Lung (tissue), 16 donors: ENCODE results near the gene EFNA2. TPM values are rescaled to one million over a fixed set of nuclear protein-coding genes. Genes with fewer than 3 reads are reported as not detected.

Experiments used
- ATAC-seq: fragments of 200-7000 bp; cut with Tn5 transposase; one replicate; pipeline ENCODE4 v1.9.1; 2020; ENCODE audit warnings: moderate number of reproducible peaks; ENCODE audit not compliant: insufficient read depth, low FRiP score
- DNase-seq, 3 donors: peaks; one replicate each; pipeline ENCODE4 v3.0.0-alpha.2; 2013 to 2017
- H3K27ac ChIP-seq, 2 donors: one replicate each; pipeline ENCODE4 v1.5.1; 2013; ENCODE audit warnings: mild to moderate bottlenecking in 2 of 2, moderate library complexity in 2 of 2, control low read depth in 1 of 2, inconsistent platforms in 1 of 2, low read depth in 1 of 2, low read length in 1 of 2
- H3K27me3 ChIP-seq, 3 donors: one replicate each; pipeline ENCODE4 v1.5.1; 2013; ENCODE audit warnings: low read length in 2 of 3; ENCODE audit not compliant: control insufficient read depth in 3 of 3, insufficient read depth in 3 of 3
- H3K36me3 ChIP-seq, 4 donors: one replicate each; pipeline ENCODE4 v1.5.1; 2013; ENCODE audit warnings: low read length in 4 of 4, mild to moderate bottlenecking in 1 of 4, moderate library complexity in 1 of 4; ENCODE audit not compliant: control insufficient read depth in 4 of 4, insufficient read depth in 4 of 4
- H3K4me1 ChIP-seq, 5 donors: one replicate each; pipeline ENCODE4 v1.5.1; 2013; ENCODE audit warnings: low read length in 5 of 5, mild to moderate bottlenecking in 2 of 5, moderate library complexity in 1 of 5; ENCODE audit not compliant: control insufficient read depth in 5 of 5, insufficient read depth in 5 of 5
- H3K4me3 ChIP-seq: one replicate; pipeline ENCODE4 v1.5.1; 2013; ENCODE audit warnings: mild to moderate bottlenecking, control low read depth, moderate library complexity
- H3K9ac ChIP-seq, 2 donors: one replicate each; pipeline ENCODE4 v1.5.1; 2013; ENCODE audit warnings: low read length in 2 of 2, control low read depth in 1 of 2; ENCODE audit not compliant: insufficient read depth in 1 of 2
- H3K9me3 ChIP-seq, 4 donors: one replicate each; pipeline ENCODE4 v1.5.1; 2013; ENCODE audit warnings: low read length in 3 of 4, mild to moderate bottlenecking in 1 of 4, moderate library complexity in 1 of 4; ENCODE audit not compliant: control insufficient read depth in 4 of 4, insufficient read depth in 3 of 4
- CTCF ChIP-seq: IDR thresholded peaks from 2 replicates; pipeline ENCODE4 v1.5.1; 2012; ENCODE audit warnings: mild to moderate bottlenecking; ENCODE audit errors: control extremely low read depth, extremely low read depth
- WGBS, 2 donors: extraction: QIAGEN DNeasy Blood & Tissue Kit; methylation state at CpG; one replicate each; pipeline ENCODE4 v1.1.7; 2013; 5-methylcytosine and 5-hydroxymethylcytosine counted together
- long read RNA-seq, 5 donors: transcript quantifications; one replicate each; lab custom pipeline, GENCODE V29; 2026
- polyA plus RNA-seq, 2 donors: library from polyadenylated mRNA; stranded (reverse); fragments of 200-250 nt; gene quantifications; one replicate each; pipeline ENCODE4 v1.2.1, GENCODE V29; 2013
- total RNA-seq, 2 donors: library from RNA; depleted of rRNA in 1 of 2; stranded (reverse); fragments of >200 nt in 1 of 2; gene quantifications; one replicate each; pipeline ENCODE4 v1.2.1, GENCODE V29; 2014 to 2021
- donor health status: control.
- donor health status: control.
- donor health status: Bipolar disorder and iron deficiency.
- donor health status: healthy.
- donor health status: DM: yes; HTN: yes; CAD: no.

Gene EFNA2
- total RNA-seq (under 1 TPM in 1 of 2 donors, not detected in 1; 0.37 TPM), polyA plus RNA-seq (not detected)
- long read RNA-seq, donor 1, partial matches to known transcripts = 0 of 3 reads
- long read RNA-seq, donor 1, other reads (novel, unspliced or antisense) = 0 of 3 reads
- long read RNA-seq, donor 2, partial matches to known transcripts = 0 of 1 reads
- long read RNA-seq, donor 2, other reads (novel, unspliced or antisense) = 0 of 1 reads
- long read RNA-seq, donor 3, partial matches to known transcripts = 0 of 1 reads
- long read RNA-seq, donor 3, other reads (novel, unspliced or antisense) = 0 of 1 reads
- long read RNA-seq, donor 4 = 0 reads
- long read RNA-seq, donor 5, partial matches to known transcripts = 0 of 3 reads
- long read RNA-seq, donor 5, other reads (novel, unspliced or antisense) = 0 of 3 reads

GRCh38 chr19:1285737-1286360 is at the start of gene EFNA2:
Gene EFNA2 (plus strand): TSS chr19:1285873. CDS start chr19:1286169, 296 bp downstream.
- Histone ChIP-seq H3K4me1 (peaks cover 0 to 12% (median 0%) of the 10 kb centered on the region in 5 donors), H3K27ac (no peak within 1 kb of the TSS), H3K36me3 (no peaks in the 10 kb centered on the region), H3K4me3 (no peak within 1 kb of the TSS), H3K27me3 (peaks cover 0 to 23% (median 4%) of the 10 kb centered on the region in 3 donors), H3K9me3 (peaks cover 0 to 1% (median 0%) of the 10 kb centered on the region in 4 donors), H3K9ac (no peak within 1 kb of the TSS)
- WGBS, 2 donors = 1% methylated on average over 29 to 112 of the region's 113 CpGs
- TF ChIP-seq CTCF = no peak
- DNase-seq (no peak), ATAC-seq (no peak)

- no peak for ATAC-seq
- TF ChIP-seq CTCF = no peak
- Histone ChIP-seq H3K27ac (no peak overlapping the region), H3K9ac (no peak overlapping the region), H3K27me3 (no peaks in the 10 kb centered on the region), H3K4me3 (no peak overlapping the region), H3K9me3 (no peaks in the 10 kb centered on the region), H3K36me3 (no peaks in the 10 kb centered on the region), H3K4me1 (peaks cover 0 to 34% (median 12%) of the 10 kb centered on the region in 5 donors)
- peak in 1 of 3 donors; percentile 6 for DNase-seq
- WGBS, 2 donors = 21 to 62% methylated on average over 5 to 39 of the region's 42 CpGs
These were observed 49.1 kb upstream of the EFNA2 start for GRCh38 chr19:1236576-1236975.

- Histone ChIP-seq H3K36me3 (no peaks in the 10 kb centered on the region), H3K9ac (no peak overlapping the region), H3K9me3 (no peaks in the 10 kb centered on the region), H3K27ac (no peak overlapping the region), H3K4me1 (peaks cover 0 to 33% (median 12%) of the 10 kb centered on the region in 5 donors), H3K4me3 (peak overlapping the region; percentile 29), H3K27me3 (no peaks in the 10 kb centered on the region)
- WGBS, 2 donors = 1 to 2% methylated on average over 32 to 60 of the region's 60 CpGs
- TF ChIP-seq CTCF = no peak
- DNase-seq = peak; percentile 63 to 72 (median 68)
- no peak for ATAC-seq
These were observed 48.5 kb upstream of the EFNA2 start for GRCh38 chr19:1237027-1237659.
